GM12878 (cell line): ENCODE results near the gene FSD1L. TPM values are rescaled to one million over a fixed set of nuclear protein-coding genes. Genes with fewer than 3 reads are reported as not detected.

Experiments used
- ATAC-seq: fragments of 200-7000 bp; cut with Tn5 transposase; 3 replicates; pipeline ENCODE4 v1.9.1; 2020; ENCODE audit warnings: mild to moderate bottlenecking, moderate library complexity
- BruUV-seq: library from RNA; stranded (reverse); fragments of 400-500 nt; replicated peaks from 2 replicates; lab custom pipeline; 2021; lab: Mats Ljungman, UMichigan
- CTCF ChIA-PET: fragments of 300-600 bp; sonication (Branson Sonifier 250); formaldehyde crosslinking; extraction: SDS; loops from one replicate; lab custom pipeline; 2021; ENCODE audit warnings: inconsistent platforms; lab: Yijun Ruan, JAX
- POLR2A ChIA-PET: fragments of 350-600 bp; formaldehyde crosslinking; extraction: SDS; loops from one replicate; lab custom pipeline; 2021; ENCODE audit warnings: inconsistent platforms; lab: Charles Lee
- RAD21 ChIA-PET: fragments of 300-600 bp; sonication (Branson Sonifier 250); formaldehyde crosslinking; loops from one replicate; lab custom pipeline; 2023; ENCODE audit warnings: antibody characterized with exemption; ENCODE audit not compliant: unreplicated experiment; lab: Charles Lee
- SMC1A ChIA-PET: fragments of 300-600 bp; sonication (Branson Sonifier 250); formaldehyde crosslinking; loops from one replicate; lab custom pipeline; 2023; ENCODE audit not compliant: unreplicated experiment, uncharacterized antibody; lab: Charles Lee
- DNase-seq: peaks from one replicate; pipeline ENCODE4 v3.0.0-alpha.2; 2011; ENCODE audit warnings: low read depth, low spot score
- FAIRE-seq: peaks from 3 replicates; lab custom pipeline; 2011; peaks lifted over from hg19 to GRCh38; lab: Jason Lieb, UNC
- H2AFZ ChIP-seq: 2 replicates; pipeline ENCODE4 v1.6.0; 2011; ENCODE audit warnings: low read depth, low read length, control low read depth; ENCODE audit not compliant: control insufficient read depth
- H3K27ac ChIP-seq: 2 replicates; pipeline ENCODE4 v1.5.1; 2011; ENCODE audit warnings: control low read depth; ENCODE audit not compliant: control insufficient read depth, insufficient read depth
- H3K27me3 ChIP-seq, 2 experiments: replicated peaks in 1 of 2; 2 replicates each; pipeline versions ENCODE4 v1.6.0 to v1.6.1; 2011; ENCODE audit warnings: low read length in 1 of 2; ENCODE audit not compliant: control insufficient read depth in 2 of 2, insufficient read depth in 2 of 2
- H3K36me3 ChIP-seq, 2 experiments: 2 replicates each; pipeline ENCODE4 v1.5.1; 2011; ENCODE audit warnings: low read length in 1 of 2; ENCODE audit not compliant: control insufficient read depth in 2 of 2, insufficient read depth in 2 of 2
- H3K4me1 ChIP-seq: 2 replicates; pipeline ENCODE4 v1.6.1; 2011; ENCODE audit warnings: mild to moderate bottlenecking, low read length, moderate library complexity, mixed read lengths; ENCODE audit not compliant: control insufficient read depth, insufficient read depth
- H3K4me2 ChIP-seq: 2 replicates; pipeline ENCODE4 v1.6.0; 2011; ENCODE audit warnings: control low read depth; ENCODE audit not compliant: control insufficient read depth, insufficient read depth
- H3K4me3 ChIP-seq: fragments of 200-600 bp; sonication (generic); 2 replicates; pipeline ENCODE4 v1.5.1; 2016
- H3K79me2 ChIP-seq: 2 replicates; pipeline ENCODE4 v1.6.0; 2011; ENCODE audit warnings: low read length; ENCODE audit not compliant: control insufficient read depth, insufficient read depth
- H3K9ac ChIP-seq: 2 replicates; pipeline ENCODE4 v1.8.0; 2011; ENCODE audit warnings: low read length, control low read depth, mixed read lengths; ENCODE audit not compliant: control insufficient read depth, insufficient read depth
- H3K9me3 ChIP-seq: replicated peaks from 3 replicates; pipeline ENCODE4 v1.5.1; 2011; ENCODE audit warnings: mild to moderate bottlenecking, low read length; ENCODE audit not compliant: control insufficient read depth, insufficient read depth
- H4K20me1 ChIP-seq: 2 replicates; pipeline ENCODE4 v1.6.0; 2011; ENCODE audit not compliant: control insufficient read depth, insufficient read depth
- ASH2L ChIP-seq: fragments of 300-600, 200-600 bp; sonication (generic); IDR thresholded peaks from 2 replicates; pipeline ENCODE4 v1.6.1; 2017; ENCODE audit warnings: low read depth, mild to moderate bottlenecking, borderline replicate concordance
- BACH1 ChIP-seq: fragments of 450-650 bp; IDR thresholded peaks from 2 replicates; pipeline ENCODE4 v1.6.1; 2017; ENCODE audit warnings: mild to moderate bottlenecking, borderline replicate concordance
- BCL11A ChIP-seq: IDR thresholded peaks from 2 replicates; pipeline ENCODE4 v1.6.1; 2011; ENCODE audit warnings: low read depth, low read length
- BRCA1 ChIP-seq: IDR thresholded peaks from 2 replicates; pipeline ENCODE4 v1.6.1; 2011; ENCODE audit warnings: low read depth, low read length, improper control_type of control experiment
- ELK1 ChIP-seq: IDR thresholded peaks from 2 replicates; pipeline ENCODE4 v1.6.1; 2012; ENCODE audit warnings: low read depth, low read length, improper control_type of control experiment
- EP300 ChIP-seq, 2 experiments: fragments of 150-350 bp in 1 of 2; IDR thresholded peaks; 2 replicates each; pipeline ENCODE4 v1.6.1; 2011 to 2012; ENCODE audit warnings: low read depth in 2 of 2, low read length in 2 of 2, borderline replicate concordance in 1 of 2, improper control_type of control experiment in 1 of 2, inconsistent platforms in 1 of 2; ENCODE audit not compliant: control insufficient read depth in 1 of 2
- MLLT1 ChIP-seq: fragments of 450-650 bp; IDR thresholded peaks from 2 replicates; pipeline ENCODE4 v1.6.1; 2016; ENCODE audit warnings: mild to moderate bottlenecking
- MTA2 ChIP-seq: fragments of 450-650 bp; IDR thresholded peaks from 2 replicates; pipeline ENCODE4 v1.6.1; 2016; ENCODE audit warnings: low read depth, mild to moderate bottlenecking, moderate library complexity
- NBN ChIP-seq: fragments of 450-650 bp; IDR thresholded peaks from 2 replicates; pipeline ENCODE4 v1.6.1; 2016
- RAD51 ChIP-seq: fragments of 450-650 bp; IDR thresholded peaks from 2 replicates; pipeline ENCODE4 v1.6.1; 2016; ENCODE audit warnings: moderate library complexity, mild to moderate bottlenecking, inconsistent platforms
- SIN3A ChIP-seq: IDR thresholded peaks from 2 replicates; pipeline ENCODE4 v1.6.1; 2012; ENCODE audit warnings: low read depth, low read length, improper control_type of control experiment
- SMARCA5 ChIP-seq: fragments of 450-650 bp; IDR thresholded peaks from 2 replicates; pipeline ENCODE4 v1.6.1; 2017; ENCODE audit warnings: mild to moderate bottlenecking
- SP1 ChIP-seq: IDR thresholded peaks from one replicate; pipeline ENCODE4 v1.6.1; 2011; ENCODE audit warnings: low read depth, low read length
- ZNF384 ChIP-seq: IDR thresholded peaks from 2 replicates; pipeline ENCODE4 v1.6.1; 2012; ENCODE audit warnings: low read depth, mild to moderate bottlenecking, low read length, improper control_type of control experiment, borderline replicate concordance
- WGBS: methylation state at CpG from one replicate; pipeline ENCODE4 v1.1.6; 2016; ENCODE audit warnings: low lambda C conversion rate; ENCODE audit not compliant: insufficient replicate concordance, insufficient coverage; ENCODE audit errors: missing lambda C conversion rate; 5-methylcytosine and 5-hydroxymethylcytosine counted together
- in situ Hi-C: fragments of 300-500 bp; cut with MboI; formaldehyde crosslinking; loops from 9 replicates; pipeline ENCODE4 v1.14.3; 2018; ENCODE audit warnings: mixed read lengths
- intact Hi-C: fragments of 100-400 bp; cut with micrococcal nuclease; formaldehyde crosslinking; loops from one replicate; pipeline ENCODE4 v1.14.2; 2022; ENCODE audit not compliant: unreplicated experiment
- polyA plus RNA-seq, 11 experiments: library from polyadenylated mRNA; depleted of rRNA in 4 of 11; unstranded in 6 of 11; stranded (reverse) in 5 of 11; fragments of >200 nt; fragmentation: Nextera tagmentation in 4 of 11; fragmentation: Illumina TruSeq in 1 of 11; extraction: Ambion mirVana in 4 of 11; extraction: Trizol in 1 of 11; gene quantifications; 1 replicate in 1 of 11; 2 replicates in 10 of 11; pipeline versions ENCODE4 v1.2.1 to v1.2.3, GENCODE V29; 2011 to 2016; ENCODE audit warnings: inconsistent platforms in 2 of 11, missing spikeins in 2 of 11, low read depth in 1 of 11
- total RNA-seq, 4 experiments: library from RNA; depleted of rRNA in 3 of 4; stranded (reverse); fragments of >200 nt in 3 of 4; fragmentation: Illumina TruSeq in 1 of 4; extraction: Trizol in 1 of 4; gene quantifications; 2 replicates each; pipeline versions ENCODE4 v1.2.1 to v1.2.3, GENCODE V29; 2013 to 2021

Gene FSD1L
- total and polyA plus RNA-seq, 10 of the 15 experiments (the other 5 are each of a cell fraction or from before 2014, with no cell fraction given), result 11.9 to 52.4 (median 17.0) TPM

DNA sequence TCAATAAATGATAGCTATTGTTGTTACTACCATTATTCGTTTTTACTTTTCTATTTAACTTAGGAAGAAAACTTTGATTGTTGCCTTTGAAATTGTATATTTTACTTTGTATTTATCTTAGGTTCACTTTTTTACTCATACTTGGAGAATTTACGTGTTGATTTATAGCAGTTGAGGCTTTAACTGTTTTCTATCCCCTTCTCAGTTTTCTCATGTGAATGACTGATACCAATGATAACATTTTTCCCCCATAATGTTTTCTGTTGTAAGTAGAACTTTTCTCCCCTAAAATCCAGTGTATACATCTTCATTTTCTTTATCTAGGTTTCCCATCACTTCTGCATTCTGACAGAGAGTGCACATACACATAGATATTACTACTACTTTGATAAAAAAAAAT is 54.4 kb downstream of the FSD1L start:
- H3K36me3 ChIP-seq, result peaks cover 0 to 5% of the 10 kb centered on the region in 2 experiments; a peak in 1 of 4 replicates
- ChIA-PET RAD21 (interaction anchor here (0.7 to 3.9 kb wide), 8 partner anchors 9 to 55 kb away, joined by 3 to 19 read pairs (median 4); partner anchors contain the start of gene FKTN), SMC1A (interaction anchor here (1.5 to 4.5 kb wide), 7 partner anchors 9 to 52 kb away, joined by 4 to 25 read pairs (median 16); no protein-coding TSS in a partner anchor), CTCF (interaction anchor here (0.9 to 2.5 kb wide), 2 partner anchors 30 to 55 kb away, joined by 3 to 7 read pairs; no protein-coding TSS in a partner anchor), POLR2A (no interaction called here)
- ATAC-seq (no peak), FAIRE-seq (no peak), DNase-seq (no peak)
- peaks cover 56% of the 10 kb centered on the region for H3K79me2 ChIP-seq
- TF ChIP-seq BRCA1, result no peak
- in situ Hi-C loops, result no loop called here
- H3K9me3 ChIP-seq, result no peaks in the 10 kb centered on the region; the same call in 1 of the 3 replicates
- peak overlapping the region; percentile 50 for H3K4me2 ChIP-seq
- no TSS peak for BruUV-seq
- H2AFZ ChIP-seq, result no peak overlapping the region; the same call in 1 of the 2 replicates
- H3K27me3 ChIP-seq, result no peaks in the 10 kb centered on the region
- intact Hi-C loops, result loop anchor here (5.0 kb wide), 2 partner anchors 105 to 730 kb away; no protein-coding TSS in a partner anchor
- H3K27ac ChIP-seq, result peak overlapping the region; percentile 63
- WGBS, result 28% methylated on average over 2 of the region's 2 CpGs
- H3K4me3 ChIP-seq, result peak overlapping the region; percentile 40
- peak overlapping the region; percentile 16; the same call in 1 of the 2 replicates for H3K9ac ChIP-seq
- no peaks in the 10 kb centered on the region for H4K20me1 ChIP-seq
- peaks cover 16% of the 10 kb centered on the region for H3K4me1 ChIP-seq

- in situ Hi-C loops, result no loop called here
- RAD21 ChIA-PET, result interaction anchor here (0.9 to 3.9 kb wide), 8 partner anchors 20 to 730 kb away, joined by 3 to 19 read pairs (median 3); no protein-coding TSS in a partner anchor
- peaks cover 56% of the 10 kb centered on the region for H3K79me2 ChIP-seq
- H3K27me3 ChIP-seq, result no peaks in the 10 kb centered on the region
- CTCF ChIA-PET, result interaction anchor here (0.7 to 1.0 kb wide), 2 partner anchors 33 to 899 kb away, joined by 3 to 4 read pairs; no protein-coding TSS in a partner anchor
- peaks cover 0 to 10% of the 10 kb centered on the region in 2 experiments; a peak in 1 of 4 replicates for H3K36me3 ChIP-seq
- H3K9ac ChIP-seq, result peak overlapping the region; percentile 22; the same call in 1 of the 2 replicates
- intact Hi-C loops, result loop anchor here (5.0 kb wide), 2 partner anchors 103 to 732 kb away; no protein-coding TSS in a partner anchor
- H3K4me1 ChIP-seq, result peaks cover 16% of the 10 kb centered on the region
- H3K4me2 ChIP-seq, result peak overlapping the region; percentile 57
- POLR2A ChIA-PET, result interaction anchor here (1.5 to 2.0 kb wide), 3 partner anchors 27 to 38 kb away, joined by 3 to 9 read pairs (median 4); no protein-coding TSS in a partner anchor
- no TSS peak for BruUV-seq
- SMC1A ChIA-PET, result interaction anchor here (0.9 to 4.5 kb wide), 6 partner anchors 8 to 187 kb away, joined by 3 to 21 read pairs (median 4); partner anchors contain the start of gene FKTN
- FAIRE-seq, result no peak
- peak; percentile 52 for DNase-seq
- H3K9me3 ChIP-seq, result no peaks in the 10 kb centered on the region; the same call in none of the 3 replicates
- no peaks in the 10 kb centered on the region for H4K20me1 ChIP-seq
- peak overlapping the region; percentile 34 for H3K4me3 ChIP-seq
- ATAC-seq, result peak; percentile 55
- peak overlapping the region; percentile 21; the same call in 1 of the 2 replicates for H2AFZ ChIP-seq
- peak overlapping the region; percentile 60 for H3K27ac ChIP-seq
- TF ChIP-seq RAD51, result peak; percentile 60
- TF ChIP-seq MLLT1, result 0 out of 2 replicates have a peak, but pooled peaks have one; percentile 27
- peak; percentile 64; the same call in 1 of the 2 replicates for TF ChIP-seq MTA2
- no peak for TF ChIP-seq SIN3A
- no peak for TF ChIP-seq ASH2L
- peak; percentile 9 to 26; a peak in 1 of 4 replicates for TF ChIP-seq EP300 (IDR thresholded peaks at IDR 0.05; ENCODE audit: borderline replicate concordance in 1 of 2, control insufficient read depth in 1 of 2, low read depth in 2 of 2, low read length in 2 of 2)
- 0 out of 2 replicates have a peak, but pooled peaks have one; percentile 11 for TF ChIP-seq BCL11A
- peak; percentile 49; the same call in 1 of the 2 replicates for TF ChIP-seq NBN
- TF ChIP-seq SMARCA5, result peak; percentile 68; the same call in 1 of the 2 replicates
- TF ChIP-seq BACH1, result peak; percentile 100
- no peak for TF ChIP-seq ELK1
- TF ChIP-seq SP1, result no peak
- peak; percentile 41; the same call in 1 of the 2 replicates for TF ChIP-seq ZNF384
These were observed 56.0 kb downstream of the FSD1L start for GRCh38 chr9:105503881-105504280.
